SK-N-SH treated with all-trans-retinoic acid at 6 μM for 48 hours (cell line): ENCODE results near the gene PRDM4.

Experiments used
- ATAC-seq: fragments of 200-7000 bp; cut with Tn5 transposase; 3 replicates; pipeline ENCODE4 v1.9.1; 2020; ENCODE audit warnings: mild to moderate bottlenecking, moderate library complexity
- ARNTL ChIP-seq: fragments of 450-650 bp; formaldehyde crosslinking; IDR thresholded peaks from 2 replicates; pipeline ENCODE4 v1.5.0; 2020; ENCODE audit warnings: low read depth, mild to moderate bottlenecking, moderate library complexity, borderline replicate concordance
- CSDC2 ChIP-seq: fragments of 250-450 bp; sonication (Bioruptor Pico); IDR thresholded peaks from 2 replicates; pipeline ENCODE4 v1.5.0; 2020; ENCODE audit warnings: mild to moderate bottlenecking, moderate library complexity
- ESRRG ChIP-seq: fragments of 250-450 bp; sonication (Bioruptor Pico); IDR thresholded peaks from 2 replicates; pipeline ENCODE4 v1.6.1; 2021; ENCODE audit warnings: mild to moderate bottlenecking
- GLIS3 ChIP-seq: fragments of 250-450 bp; sonication (Bioruptor Pico); IDR thresholded peaks from 2 replicates; pipeline ENCODE4 v1.5.0; 2020; ENCODE audit warnings: mild to moderate bottlenecking, moderate library complexity
- ISL1 ChIP-seq: fragments of 250-450 bp; sonication (Bioruptor Pico); IDR thresholded peaks from 2 replicates; pipeline ENCODE4 v2.1.2; 2022; ENCODE audit warnings: mild to moderate bottlenecking, moderate library complexity
- OSR1 ChIP-seq: fragments of 250-450 bp; sonication (Bioruptor Pico); IDR thresholded peaks from 2 replicates; pipeline ENCODE4 v1.8.0; 2022; ENCODE audit warnings: moderate library complexity, mild to moderate bottlenecking, inconsistent platforms
- PPARA ChIP-seq: fragments of 250-450 bp; sonication (Bioruptor Pico); IDR thresholded peaks from 2 replicates; pipeline ENCODE4 v1.5.0; 2020; ENCODE audit warnings: mild to moderate bottlenecking, borderline replicate concordance
- RARB ChIP-seq: fragments of 250-450 bp; sonication (Bioruptor Pico); IDR thresholded peaks from 2 replicates; pipeline ENCODE4 v1.8.0; 2021; ENCODE audit warnings: mild to moderate bottlenecking, moderate library complexity
- SNAI2 ChIP-seq: fragments of 250-450 bp; sonication (Bioruptor Pico); IDR thresholded peaks from 2 replicates; pipeline ENCODE4 v1.5.0; 2020; ENCODE audit warnings: mild to moderate bottlenecking, moderate library complexity
- TCF4 ChIP-seq: fragments of 250-450 bp; sonication (Bioruptor Pico); IDR thresholded peaks from 2 replicates; pipeline ENCODE4 v1.8.0; 2021; ENCODE audit warnings: mild to moderate bottlenecking, moderate library complexity, borderline replicate concordance
- TOX ChIP-seq: fragments of 250-450 bp; sonication (Bioruptor Pico); IDR thresholded peaks from 2 replicates; pipeline ENCODE4 v1.8.0; 2021; ENCODE audit warnings: mild to moderate bottlenecking, moderate library complexity, borderline replicate concordance
- ZFP30 ChIP-seq: fragments of 450-650 bp; formaldehyde crosslinking; IDR thresholded peaks from 2 replicates; pipeline ENCODE4 v1.5.0; 2022; ENCODE audit warnings: mild to moderate bottlenecking, moderate library complexity
- ZNF565 ChIP-seq: fragments of 450-650 bp; formaldehyde crosslinking; conservative IDR thresholded peaks from 2 replicates; pipeline ENCODE4 v1.5.0; 2020; ENCODE audit warnings: low read depth, mild to moderate bottlenecking, moderate library complexity
- ZNF70 ChIP-seq: fragments of 450-650 bp; formaldehyde crosslinking; IDR thresholded peaks from 2 replicates; pipeline ENCODE4 v1.5.0; 2020; ENCODE audit warnings: mild to moderate bottlenecking, moderate library complexity
- ZNF8 ChIP-seq: fragments of 450-650 bp; formaldehyde crosslinking; IDR thresholded peaks from 2 replicates; pipeline ENCODE4 v1.5.0; 2020; ENCODE audit warnings: mild to moderate bottlenecking, moderate library complexity
- TF ChIP-seq, protein P1 (sequence below): fragments of 250-450 bp; sonication (Bioruptor Pico); IDR thresholded peaks from 2 replicates; pipeline ENCODE4 v1.8.0; 2021; ENCODE audit warnings: low read depth, mild to moderate bottlenecking, moderate library complexity, borderline replicate concordance
- TF ChIP-seq, protein P2 (sequence below): fragments of 250-450 bp; sonication (Bioruptor Pico); IDR thresholded peaks from 2 replicates; pipeline ENCODE4 v1.8.0; 2020; ENCODE audit warnings: mild to moderate bottlenecking, moderate library complexity, borderline replicate concordance
- TF ChIP-seq, protein P3 (sequence below): fragments of 250-450 bp; sonication (Bioruptor Pico); IDR thresholded peaks from 2 replicates; pipeline ENCODE4 v1.5.1; 2021; ENCODE audit warnings: mild to moderate bottlenecking, moderate library complexity
- TF ChIP-seq, protein P4 (sequence below): fragments of 250-450 bp; sonication (Bioruptor Pico); IDR thresholded peaks from 2 replicates; pipeline ENCODE4 v1.5.1; 2020; ENCODE audit warnings: low read depth, mild to moderate bottlenecking, moderate library complexity
- TF ChIP-seq, protein P5 (sequence below): fragments of 250-450 bp; sonication (Bioruptor Pico); IDR thresholded peaks from 2 replicates; pipeline ENCODE4 v1.5.0; 2020; ENCODE audit warnings: mild to moderate bottlenecking, moderate library complexity

Gene PRDM4

DNA sequence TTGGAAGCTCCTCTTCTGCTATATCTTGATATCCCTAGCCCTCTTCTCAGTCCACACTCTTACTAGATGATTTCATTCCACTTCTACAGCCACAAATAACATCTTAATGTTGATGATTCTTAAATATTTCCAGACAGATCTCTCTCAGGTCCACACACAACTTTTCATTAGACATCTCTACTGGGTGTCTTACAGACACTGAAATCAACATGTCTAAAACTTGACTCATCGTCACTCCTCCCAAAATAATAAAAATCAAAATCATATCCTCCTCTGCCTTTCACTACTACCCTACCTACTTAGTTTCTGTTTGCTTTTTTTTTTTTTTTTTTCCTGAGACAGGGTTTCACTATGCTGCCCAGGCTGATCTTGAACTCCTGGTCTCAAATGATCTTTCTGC, 11.9 kb downstream of the PRDM4 start:
- TF ChIP-seq, protein P1, sequence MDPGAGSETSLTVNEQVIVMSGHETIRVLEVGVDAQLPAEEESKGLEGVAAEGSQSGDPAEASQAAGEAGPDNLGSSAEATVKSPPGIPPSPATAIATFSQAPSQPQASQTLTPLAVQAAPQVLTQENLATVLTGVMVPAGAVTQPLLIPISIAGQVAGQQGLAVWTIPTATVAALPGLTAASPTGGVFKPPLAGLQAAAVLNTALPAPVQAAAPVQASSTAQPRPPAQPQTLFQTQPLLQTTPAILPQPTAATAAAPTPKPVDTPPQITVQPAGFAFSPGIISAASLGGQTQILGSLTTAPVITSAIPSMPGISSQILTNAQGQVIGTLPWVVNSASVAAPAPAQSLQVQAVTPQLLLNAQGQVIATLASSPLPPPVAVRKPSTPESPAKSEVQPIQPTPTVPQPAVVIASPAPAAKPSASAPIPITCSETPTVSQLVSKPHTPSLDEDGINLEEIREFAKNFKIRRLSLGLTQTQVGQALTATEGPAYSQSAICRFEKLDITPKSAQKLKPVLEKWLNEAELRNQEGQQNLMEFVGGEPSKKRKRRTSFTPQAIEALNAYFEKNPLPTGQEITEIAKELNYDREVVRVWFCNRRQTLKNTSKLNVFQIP, result no peak
- TF ChIP-seq SNAI2 (no peak), ISL1 (CRISPR knock-in tag) (no peak)
- peak; percentile 70 for ATAC-seq

DNA sequence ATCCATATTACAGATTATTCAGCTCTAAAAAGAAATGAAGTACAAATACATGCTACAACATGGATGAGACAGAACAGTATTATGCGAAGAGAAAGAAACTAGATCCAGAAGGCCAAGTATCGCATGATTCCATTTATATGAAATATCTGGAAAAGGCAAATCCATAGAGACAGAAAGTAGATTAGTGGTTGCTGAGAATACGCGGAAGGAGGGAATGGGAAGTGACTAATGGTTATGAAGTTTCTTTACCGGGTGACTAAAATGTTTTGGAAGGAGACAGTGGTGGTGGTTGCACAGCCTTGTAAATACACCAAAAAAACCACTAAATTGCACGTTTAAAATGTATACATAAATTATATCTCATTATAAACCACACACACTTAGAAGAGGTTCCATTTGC, 12.5 kb downstream of the PRDM4 start:
- ATAC-seq, result peak; percentile 91
- TF ChIP-seq TOX (CRISPR knock-in tag) (no peak), PPARA (CRISPR knock-in tag) (no peak), ISL1 (CRISPR knock-in tag) (no peak), RARB (no peak), ARNTL (CRISPR knock-in tag) (no peak), TCF4 (no peak), OSR1 (no peak)
- TF ChIP-seq, protein P2, sequence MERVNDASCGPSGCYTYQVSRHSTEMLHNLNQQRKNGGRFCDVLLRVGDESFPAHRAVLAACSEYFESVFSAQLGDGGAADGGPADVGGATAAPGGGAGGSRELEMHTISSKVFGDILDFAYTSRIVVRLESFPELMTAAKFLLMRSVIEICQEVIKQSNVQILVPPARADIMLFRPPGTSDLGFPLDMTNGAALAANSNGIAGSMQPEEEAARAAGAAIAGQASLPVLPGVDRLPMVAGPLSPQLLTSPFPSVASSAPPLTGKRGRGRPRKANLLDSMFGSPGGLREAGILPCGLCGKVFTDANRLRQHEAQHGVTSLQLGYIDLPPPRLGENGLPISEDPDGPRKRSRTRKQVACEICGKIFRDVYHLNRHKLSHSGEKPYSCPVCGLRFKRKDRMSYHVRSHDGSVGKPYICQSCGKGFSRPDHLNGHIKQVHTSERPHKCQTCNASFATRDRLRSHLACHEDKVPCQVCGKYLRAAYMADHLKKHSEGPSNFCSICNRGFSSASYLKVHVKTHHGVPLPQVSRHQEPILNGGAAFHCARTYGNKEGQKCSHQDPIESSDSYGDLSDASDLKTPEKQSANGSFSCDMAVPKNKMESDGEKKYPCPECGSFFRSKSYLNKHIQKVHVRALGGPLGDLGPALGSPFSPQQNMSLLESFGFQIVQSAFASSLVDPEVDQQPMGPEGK (CRISPR knock-in tag), result no peak
- TF ChIP-seq, protein P3, sequence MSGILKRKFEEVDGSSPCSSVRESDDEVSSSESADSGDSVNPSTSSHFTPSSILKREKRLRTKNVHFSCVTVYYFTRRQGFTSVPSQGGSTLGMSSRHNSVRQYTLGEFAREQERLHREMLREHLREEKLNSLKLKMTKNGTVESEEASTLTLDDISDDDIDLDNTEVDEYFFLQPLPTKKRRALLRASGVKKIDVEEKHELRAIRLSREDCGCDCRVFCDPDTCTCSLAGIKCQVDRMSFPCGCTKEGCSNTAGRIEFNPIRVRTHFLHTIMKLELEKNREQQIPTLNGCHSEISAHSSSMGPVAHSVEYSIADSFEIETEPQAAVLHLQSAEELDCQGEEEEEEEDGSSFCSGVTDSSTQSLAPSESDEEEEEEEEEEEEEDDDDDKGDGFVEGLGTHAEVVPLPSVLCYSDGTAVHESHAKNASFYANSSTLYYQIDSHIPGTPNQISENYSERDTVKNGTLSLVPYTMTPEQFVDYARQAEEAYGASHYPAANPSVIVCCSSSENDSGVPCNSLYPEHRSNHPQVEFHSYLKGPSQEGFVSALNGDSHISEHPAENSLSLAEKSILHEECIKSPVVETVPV, result no peak

DNA sequence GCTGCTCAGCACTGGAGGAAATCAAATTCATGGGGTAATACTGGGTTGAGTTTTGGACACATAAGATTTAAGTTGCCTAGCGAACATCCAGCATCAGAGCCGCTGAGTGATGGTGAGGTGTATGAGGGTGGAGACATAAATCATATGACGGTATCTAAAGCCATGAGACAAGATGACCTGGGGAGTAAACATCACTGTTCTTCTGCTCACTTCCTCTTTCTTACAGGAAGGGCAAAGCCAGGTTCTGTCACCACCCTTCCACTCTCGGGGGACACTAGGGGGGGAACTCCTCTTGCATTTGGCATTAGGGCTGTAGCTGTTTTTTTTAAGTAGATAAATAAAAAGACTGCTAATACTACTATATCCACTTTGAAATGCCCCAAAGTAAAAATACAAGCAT, 24.0 kb downstream of the PRDM4 start:
- no peak for ATAC-seq
- TF ChIP-seq GLIS3 (CRISPR knock-in tag) (no peak), ESRRG (CRISPR knock-in tag) (no peak), RARB (no peak), ZNF8 (CRISPR knock-in tag) (no peak), ZFP30 (no peak), ARNTL (CRISPR knock-in tag) (no peak), ZNF70 (no peak), ZNF565 (no peak), TCF4 (no peak), ISL1 (CRISPR knock-in tag) (no peak), CSDC2 (CRISPR knock-in tag) (no peak), PPARA (CRISPR knock-in tag) (no peak)
- TF ChIP-seq, protein P2 (CRISPR knock-in tag), result no peak
- TF ChIP-seq, protein P4, sequence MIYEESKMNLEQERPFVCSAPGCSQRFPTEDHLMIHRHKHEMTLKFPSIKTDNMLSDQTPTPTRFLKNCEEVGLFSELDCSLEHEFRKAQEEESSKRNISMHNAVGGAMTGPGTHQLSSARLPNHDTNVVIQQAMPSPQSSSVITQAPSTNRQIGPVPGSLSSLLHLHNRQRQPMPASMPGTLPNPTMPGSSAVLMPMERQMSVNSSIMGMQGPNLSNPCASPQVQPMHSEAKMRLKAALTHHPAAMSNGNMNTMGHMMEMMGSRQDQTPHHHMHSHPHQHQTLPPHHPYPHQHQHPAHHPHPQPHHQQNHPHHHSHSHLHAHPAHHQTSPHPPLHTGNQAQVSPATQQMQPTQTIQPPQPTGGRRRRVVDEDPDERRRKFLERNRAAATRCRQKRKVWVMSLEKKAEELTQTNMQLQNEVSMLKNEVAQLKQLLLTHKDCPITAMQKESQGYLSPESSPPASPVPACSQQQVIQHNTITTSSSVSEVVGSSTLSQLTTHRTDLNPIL (CRISPR knock-in tag), result no peak
- TF ChIP-seq, protein P5, sequence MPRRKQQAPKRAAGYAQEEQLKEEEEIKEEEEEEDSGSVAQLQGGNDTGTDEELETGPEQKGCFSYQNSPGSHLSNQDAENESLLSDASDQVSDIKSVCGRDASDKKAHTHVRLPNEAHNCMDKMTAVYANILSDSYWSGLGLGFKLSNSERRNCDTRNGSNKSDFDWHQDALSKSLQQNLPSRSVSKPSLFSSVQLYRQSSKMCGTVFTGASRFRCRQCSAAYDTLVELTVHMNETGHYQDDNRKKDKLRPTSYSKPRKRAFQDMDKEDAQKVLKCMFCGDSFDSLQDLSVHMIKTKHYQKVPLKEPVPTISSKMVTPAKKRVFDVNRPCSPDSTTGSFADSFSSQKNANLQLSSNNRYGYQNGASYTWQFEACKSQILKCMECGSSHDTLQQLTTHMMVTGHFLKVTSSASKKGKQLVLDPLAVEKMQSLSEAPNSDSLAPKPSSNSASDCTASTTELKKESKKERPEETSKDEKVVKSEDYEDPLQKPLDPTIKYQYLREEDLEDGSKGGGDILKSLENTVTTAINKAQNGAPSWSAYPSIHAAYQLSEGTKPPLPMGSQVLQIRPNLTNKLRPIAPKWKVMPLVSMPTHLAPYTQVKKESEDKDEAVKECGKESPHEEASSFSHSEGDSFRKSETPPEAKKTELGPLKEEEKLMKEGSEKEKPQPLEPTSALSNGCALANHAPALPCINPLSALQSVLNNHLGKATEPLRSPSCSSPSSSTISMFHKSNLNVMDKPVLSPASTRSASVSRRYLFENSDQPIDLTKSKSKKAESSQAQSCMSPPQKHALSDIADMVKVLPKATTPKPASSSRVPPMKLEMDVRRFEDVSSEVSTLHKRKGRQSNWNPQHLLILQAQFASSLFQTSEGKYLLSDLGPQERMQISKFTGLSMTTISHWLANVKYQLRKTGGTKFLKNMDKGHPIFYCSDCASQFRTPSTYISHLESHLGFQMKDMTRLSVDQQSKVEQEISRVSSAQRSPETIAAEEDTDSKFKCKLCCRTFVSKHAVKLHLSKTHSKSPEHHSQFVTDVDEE, result no peak
- TF ChIP-seq, protein P1, result no peak
